Measurements from ENCODE around the gene WDR70. TPM values are rescaled to one million over a fixed set of nuclear protein-coding genes. Genes with fewer than 3 reads are reported as not detected.

Gene WDR70
- total RNA-seq, 1 experiment from 2014 or later: 31.3 TPM

- POLR2A ChIA-PET: interaction anchor here (0.9 kb wide), 1 partner anchor 1152 kb away, joined by 3 read pairs; no protein-coding TSS in a partner anchor
- Mint-ChIP-seq H3K4me3 (ENCODE audit: unreplicated experiment) (no peak overlapping the region), H3K27ac (ENCODE audit: low read depth, unreplicated experiment) (no peak overlapping the region), H3K4me1 (ENCODE audit: insufficient read depth, unreplicated experiment) (peaks cover 18% of the 10 kb centered on the region), H3K9me3 (ENCODE audit: unreplicated experiment) (peaks cover 15% of the 10 kb centered on the region), H3K27me3 (ENCODE audit: insufficient read depth, unreplicated experiment) (no peaks in the 10 kb centered on the region), H3K36me3 (ENCODE audit: insufficient read depth, unreplicated experiment) (peaks cover 12% of the 10 kb centered on the region)
- intact Hi-C loops (cut with micrococcal nuclease): no loop called here
- BruUV-seq (replicated peaks): no TSS peak
- no peak for DNase-seq (ENCODE audit: unreplicated experiment)
- CTCF ChIA-PET: interaction anchor here (1.1 kb wide), 1 partner anchor 14 kb away, joined by 3 read pairs; no protein-coding TSS in a partner anchor
- no peak for TF ChIP-seq CTCF (IDR thresholded peaks at IDR 0.05; ENCODE audit: unreplicated experiment)
These were observed 315.7 kb downstream of the WDR70 start for GRCh38 chr5:37694867-37695266.

- no peak for TF ChIP-seq CTCF (IDR thresholded peaks at IDR 0.05; ENCODE audit: unreplicated experiment)
- CTCF ChIA-PET: interaction anchor here (1.1 to 1.4 kb wide), 2 partner anchors 15 to 59 kb away, joined by 3 read pairs; no protein-coding TSS in a partner anchor
- no peak for DNase-seq (ENCODE audit: unreplicated experiment)
- BruUV-seq (replicated peaks): no TSS peak
- POLR2A ChIA-PET: interaction anchor here (0.5 to 1.5 kb wide), 3 partner anchors 42 to 1139 kb away, joined by 3 to 11 read pairs (median 3); no protein-coding TSS in a partner anchor
- no peak overlapping the region for H3K4me3 Mint-ChIP-seq (ENCODE audit: unreplicated experiment)
- intact Hi-C loops (cut with micrococcal nuclease): no loop called here
- H3K27me3 Mint-ChIP-seq (ENCODE audit: insufficient read depth, unreplicated experiment): no peaks in the 10 kb centered on the region
- peaks cover 12% of the 10 kb centered on the region for H3K36me3 Mint-ChIP-seq (ENCODE audit: insufficient read depth, unreplicated experiment)
- peaks cover 10% of the 10 kb centered on the region for H3K9me3 Mint-ChIP-seq (ENCODE audit: unreplicated experiment)
- H3K27ac Mint-ChIP-seq (ENCODE audit: low read depth, unreplicated experiment): peak overlapping the region; percentile 65
- H3K4me1 Mint-ChIP-seq (ENCODE audit: insufficient read depth, unreplicated experiment): peaks cover 18% of the 10 kb centered on the region
These were observed 316.5 kb downstream of the WDR70 start for GRCh38 chr5:37695647-37696046.

DNA sequence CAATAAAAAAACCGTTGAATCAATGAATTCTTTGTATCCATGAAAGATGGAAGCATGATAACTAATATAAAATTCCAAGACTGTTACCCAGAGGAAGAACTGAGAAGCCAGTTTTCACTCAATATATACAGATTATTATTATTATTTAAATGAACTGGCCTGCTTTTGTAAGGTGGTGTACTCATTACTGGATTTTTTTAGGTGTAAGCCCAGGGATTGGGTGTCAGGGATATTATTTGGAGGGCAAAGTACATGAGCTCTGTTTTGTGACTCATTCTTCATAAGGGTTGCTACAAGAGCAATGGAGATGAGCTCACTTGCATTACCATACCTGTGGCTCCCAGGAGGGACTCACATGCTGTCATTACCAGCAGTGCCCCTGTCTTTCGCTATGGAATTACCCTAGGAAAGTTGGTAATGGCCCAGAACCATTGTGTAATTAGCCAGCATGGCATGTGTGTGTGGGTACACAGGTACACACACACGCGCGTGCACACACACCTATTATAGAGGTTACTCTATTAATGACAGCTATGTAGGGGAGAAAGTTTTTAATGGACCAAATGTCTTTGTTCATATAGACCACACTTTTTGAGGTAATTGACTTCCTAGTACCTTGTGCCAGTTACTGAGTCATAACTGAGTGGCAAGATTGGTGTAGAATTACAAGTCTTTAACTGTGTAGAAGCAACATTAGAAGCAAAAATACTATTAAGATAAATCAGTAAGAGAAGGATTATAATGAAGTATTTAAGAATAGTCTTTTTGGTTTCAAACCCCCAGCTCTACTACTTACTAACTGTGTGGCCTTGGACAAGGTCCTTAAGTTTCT is 317.3 kb downstream of the WDR70 start:
- intact Hi-C loops (cut with micrococcal nuclease): no loop called here
- H3K9me3 Mint-ChIP-seq (ENCODE audit: unreplicated experiment): peaks cover 6% of the 10 kb centered on the region
- no peak for TF ChIP-seq CTCF (IDR thresholded peaks at IDR 0.05; ENCODE audit: unreplicated experiment)
- H3K4me3 Mint-ChIP-seq (ENCODE audit: unreplicated experiment): no peak overlapping the region
- peaks cover 12% of the 10 kb centered on the region for H3K36me3 Mint-ChIP-seq (ENCODE audit: insufficient read depth, unreplicated experiment)
- DNase-seq (ENCODE audit: unreplicated experiment): peak; percentile 74
- H3K4me1 Mint-ChIP-seq (ENCODE audit: insufficient read depth, unreplicated experiment): peaks cover 18% of the 10 kb centered on the region
- ChIA-PET POLR2A (interaction anchor here (0.5 to 1.5 kb wide), 4 partner anchors 26 to 1138 kb away, joined by 3 to 11 read pairs (median 4); no protein-coding TSS in a partner anchor), CTCF (interaction anchor here (0.5 to 1.4 kb wide), 6 partner anchors 13 to 384 kb away, joined by 3 read pairs; no protein-coding TSS in a partner anchor)
- peak overlapping the region; percentile 65 for H3K27ac Mint-ChIP-seq (ENCODE audit: low read depth, unreplicated experiment)
- H3K27me3 Mint-ChIP-seq (ENCODE audit: insufficient read depth, unreplicated experiment): no peaks in the 10 kb centered on the region
- TSS peak; percentile 9 for BruUV-seq (replicated peaks)

DNA sequence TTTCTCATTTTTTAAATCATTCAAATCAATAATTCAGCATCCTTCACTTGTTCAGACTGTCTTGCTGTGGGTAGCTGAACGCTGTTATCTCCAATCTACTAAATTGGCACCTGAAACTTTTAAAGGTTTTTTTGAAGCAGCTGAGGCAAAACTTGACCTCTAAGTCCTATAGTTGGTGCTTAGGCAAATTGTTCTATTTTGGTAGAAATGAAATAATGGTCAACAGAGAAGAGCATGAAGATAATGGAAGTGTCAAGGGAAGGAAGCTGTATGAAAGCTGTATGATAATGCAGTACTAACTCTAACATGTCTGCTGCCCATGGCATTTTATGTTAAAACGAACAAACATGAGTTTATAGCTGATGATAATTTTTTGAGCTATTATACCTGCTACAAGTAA is 322.8 kb downstream of the WDR70 start:
- ChIA-PET CTCF (interaction anchor here (1.1 to 1.3 kb wide), 2 partner anchors 21 to 487 kb away, joined by 3 to 5 read pairs; no protein-coding TSS in a partner anchor), POLR2A (interaction anchor here (0.7 to 1.9 kb wide), 3 partner anchors 9 to 1171 kb away, joined by 3 to 4 read pairs (median 4); no protein-coding TSS in a partner anchor)
- no peak for TF ChIP-seq CTCF (IDR thresholded peaks at IDR 0.05; ENCODE audit: unreplicated experiment)
- Mint-ChIP-seq H3K27ac (ENCODE audit: low read depth, unreplicated experiment) (no peak overlapping the region), H3K27me3 (ENCODE audit: insufficient read depth, unreplicated experiment) (no peaks in the 10 kb centered on the region), H3K9me3 (ENCODE audit: unreplicated experiment) (no peaks in the 10 kb centered on the region), H3K4me3 (ENCODE audit: unreplicated experiment) (no peak overlapping the region), H3K36me3 (ENCODE audit: insufficient read depth, unreplicated experiment) (peaks cover 7% of the 10 kb centered on the region), H3K4me1 (ENCODE audit: insufficient read depth, unreplicated experiment) (peaks cover 3% of the 10 kb centered on the region)
- BruUV-seq (replicated peaks): no TSS peak
- intact Hi-C loops (cut with micrococcal nuclease): no loop called here
- no peak for DNase-seq (ENCODE audit: unreplicated experiment)
